Left ventricle myocardium superior (tissue), 1 donor: ENCODE data around the gene TNRC18. TPM values are rescaled to one million over a fixed set of nuclear protein-coding genes. Genes with fewer than 3 reads are reported as not detected.
"Not testable (repeated sequence)": the region's sequence is repeated elsewhere in the genome, so short reads cannot be mapped to it uniquely, and the experiment has no call there.

Source experiments
- ATAC-seq: fragments of 200-7000 bp; cut with Tn5 transposase; one replicate; pipeline ENCODE4 v1.9.1; 2020; ENCODE audit warnings: mild to moderate bottlenecking, moderate library complexity
- DNase-seq: peaks from one replicate; pipeline ENCODE4 v3.0.0-alpha.2; 2020
- intact Hi-C: fragments of 100-400 bp; cut with micrococcal nuclease; formaldehyde crosslinking; loops from one replicate; pipeline ENCODE4 v1.11.0; 2022
- total RNA-seq: library from RNA; stranded (reverse); fragmentation: NEBNext Ultra II Directional; extraction: Animal tissue kit (Norgen Biotek cat#: 25700); gene quantifications from one replicate; pipeline ENCODE4 v1.2.1, GENCODE V29; 2021
- donor health status: DM: no; HTN: yes; CAD: no; lungs with severe emphysema.

Gene TNRC18
- total RNA-seq, 1 donor from 2014 or later: 29.5 TPM

- ATAC-seq (no peak), DNase-seq (no peak)
- intact Hi-C loops: no loop called here
Measured at GRCh38 chr7:5339955-5340354, 83.7 kb downstream of the TNRC18 start.

GRCh38 chr7:5337047-5337446, 86.6 kb downstream of the TNRC18 start:
- no peak for DNase-seq
- no peak for ATAC-seq
- intact Hi-C loops: no loop called here

- DNase-seq: no peak
- intact Hi-C loops: no loop called here
- ATAC-seq: peak; percentile 35
Measured at GRCh38 chr7:5334671-5335070, 89.0 kb downstream of the TNRC18 start.

GRCh38 chr7:5333121-5334045, 90.3 kb downstream of the TNRC18 start:
- ATAC-seq: no peak
- intact Hi-C loops: no loop called here

GRCh38 chr7:5332579-5332978, 91.1 kb downstream of the TNRC18 start:
- ATAC-seq (no peak), DNase-seq (no peak)
- intact Hi-C loops: no loop called here

More at GRCh38 chr7:5333121-5334045, 90.3 kb downstream of the TNRC18 start:
- no peak for DNase-seq

GRCh38 chr7:5330288-5330687, 93.3 kb downstream of the TNRC18 start:
- intact Hi-C loops: no loop called here
- no peak for DNase-seq
- no peak for ATAC-seq

DNA sequence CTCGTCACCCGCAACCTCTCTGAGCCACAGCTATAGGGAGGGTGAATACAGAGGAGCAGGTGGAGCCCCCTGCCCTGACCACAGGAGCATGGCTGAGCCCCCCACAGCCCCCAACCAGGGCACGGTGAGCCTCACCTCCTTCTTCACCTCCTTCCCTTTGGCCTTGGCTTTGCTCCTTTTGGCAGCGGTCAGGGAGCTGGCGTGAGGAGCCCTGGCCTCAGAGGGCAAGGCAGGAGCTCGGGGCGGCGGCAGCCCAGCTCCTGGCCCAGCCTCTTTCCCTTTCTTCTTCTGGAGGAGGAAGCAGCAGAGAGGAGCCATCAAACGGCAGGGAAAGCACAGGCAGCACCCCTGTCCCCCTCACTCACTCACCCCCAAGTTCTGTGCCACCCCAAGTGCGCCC, 98.7 kb downstream of the TNRC18 start:
- no peak for ATAC-seq
- intact Hi-C loops: no loop called here

DNA sequence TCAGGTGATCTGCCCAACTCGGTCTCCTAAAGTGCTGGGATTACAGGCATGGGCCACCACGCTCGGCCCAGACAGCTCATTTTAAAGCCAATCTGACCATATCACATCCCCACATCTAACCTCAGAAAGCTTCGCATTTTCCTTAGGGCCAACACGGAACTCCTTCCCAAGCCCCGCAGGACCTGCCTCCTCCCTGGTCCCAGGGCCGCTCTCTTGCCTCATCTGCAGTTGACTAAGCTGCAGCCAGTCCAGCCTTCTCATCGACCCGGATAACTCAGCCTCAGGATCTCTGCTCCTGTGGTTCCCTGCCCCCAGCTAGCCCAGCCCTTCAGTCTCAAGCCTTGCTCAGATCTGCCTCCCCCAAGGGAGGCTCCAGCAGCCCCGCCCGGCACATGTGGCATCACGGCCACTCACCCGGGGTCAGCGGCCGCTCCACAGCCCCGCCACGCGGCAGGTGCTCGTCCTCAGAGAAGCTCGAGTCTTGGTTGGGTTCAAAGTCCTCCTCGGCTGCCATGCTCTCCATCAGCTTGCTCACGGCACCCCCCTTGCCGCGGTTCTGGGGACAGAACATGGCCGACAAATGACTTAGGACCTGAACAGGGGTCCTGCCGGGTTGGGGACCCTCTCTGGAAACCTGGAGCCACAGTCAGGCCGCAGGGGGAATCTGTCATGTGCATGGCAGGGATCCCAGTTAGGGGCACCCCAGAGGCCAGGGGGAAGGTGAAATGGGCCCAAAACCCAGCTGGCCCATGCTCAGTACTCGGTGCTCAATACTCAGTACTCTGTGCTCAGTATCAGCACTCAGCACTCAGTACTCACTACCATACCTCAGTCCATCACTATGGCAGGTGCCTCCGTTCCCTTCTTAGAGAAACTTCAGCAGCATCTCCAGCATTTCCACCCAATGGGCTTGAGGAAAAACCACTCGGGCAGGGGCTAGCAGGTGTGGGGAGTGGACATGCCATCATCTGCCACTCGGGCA, 99.5 kb downstream of the TNRC18 start:
- intact Hi-C loops, ATAC-seq, DNase-seq: not testable (repeated sequence)

More for the DNA sequence above, 98.7 kb downstream of the TNRC18 start:
- DNase-seq: no peak

DNA sequence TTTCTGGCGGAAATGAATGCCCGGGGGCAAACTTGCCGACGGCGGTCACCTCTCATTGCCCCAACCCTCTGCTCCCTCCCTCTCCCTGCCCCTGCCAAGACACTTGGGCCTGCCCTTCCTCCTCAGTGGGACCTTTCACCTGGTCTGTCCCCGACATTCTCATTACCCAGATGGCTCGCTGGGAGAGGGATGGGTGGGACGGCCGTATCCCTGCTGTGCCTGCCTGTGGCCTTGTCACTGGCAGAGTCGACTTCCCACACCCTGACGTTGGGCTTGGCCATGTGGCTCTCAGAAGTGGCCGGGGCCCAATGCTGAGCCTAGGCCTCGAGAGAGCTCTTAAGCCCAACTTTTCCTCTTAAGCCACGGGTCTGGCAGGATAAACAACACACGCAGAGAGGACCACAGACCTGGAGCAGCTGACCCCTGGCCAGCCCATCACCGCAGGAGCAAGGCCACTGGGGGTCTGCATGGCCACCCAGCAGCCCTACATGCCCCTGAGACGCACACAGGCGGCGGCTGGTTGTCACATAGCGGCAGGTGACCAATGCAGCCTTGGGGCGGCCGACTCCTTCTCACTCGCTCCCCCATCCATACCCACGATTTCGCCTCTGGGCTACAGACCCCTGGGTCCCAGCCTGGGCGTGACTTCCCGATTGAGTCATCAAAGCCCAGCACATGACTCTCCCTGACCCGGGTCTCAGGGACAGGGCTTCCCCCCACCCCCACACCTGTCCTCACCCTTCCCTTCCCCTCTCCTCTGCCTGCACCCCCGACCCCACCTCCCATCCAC, 100.8 kb downstream of the TNRC18 start:
- no peak for DNase-seq
- intact Hi-C loops: no loop called here
- no peak for ATAC-seq

GRCh38 chr7:5320802-5321396, 102.7 kb downstream of the TNRC18 start:
- intact Hi-C loops: no loop called here

DNA sequence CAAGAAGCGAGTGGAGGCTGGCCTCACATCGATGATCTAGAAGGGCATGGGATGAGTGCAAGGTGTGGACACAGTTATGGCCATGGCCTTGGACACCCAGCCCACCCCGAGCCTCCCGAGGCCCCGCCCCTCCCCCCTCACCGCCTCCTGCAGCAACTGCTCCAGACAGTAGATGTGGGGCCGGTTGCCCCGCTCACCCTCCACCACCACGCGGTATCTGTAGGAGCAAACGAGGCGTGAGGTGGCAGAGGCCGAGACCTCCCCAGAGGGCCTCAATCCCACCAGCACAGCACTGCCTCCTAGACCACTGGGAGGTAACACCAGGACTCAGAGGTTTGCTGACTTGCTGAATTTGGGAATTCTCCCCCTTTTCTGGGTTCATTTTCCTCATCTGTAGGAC, 103.2 kb downstream of the TNRC18 start:
- intact Hi-C loops: no loop called here
- ATAC-seq: no peak
- DNase-seq: no peak

More at GRCh38 chr7:5320802-5321396, 102.7 kb downstream of the TNRC18 start:
- DNase-seq (no peak), ATAC-seq (no peak)

GRCh38 chr7:5318613-5319012, 105.0 kb downstream of the TNRC18 start:
- DNase-seq, intact Hi-C loops, ATAC-seq: not testable (repeated sequence)

GRCh38 chr7:5315761-5316160, 107.9 kb downstream of the TNRC18 start:
- ATAC-seq (no peak), DNase-seq (no peak)
- intact Hi-C loops: no loop called here

DNA sequence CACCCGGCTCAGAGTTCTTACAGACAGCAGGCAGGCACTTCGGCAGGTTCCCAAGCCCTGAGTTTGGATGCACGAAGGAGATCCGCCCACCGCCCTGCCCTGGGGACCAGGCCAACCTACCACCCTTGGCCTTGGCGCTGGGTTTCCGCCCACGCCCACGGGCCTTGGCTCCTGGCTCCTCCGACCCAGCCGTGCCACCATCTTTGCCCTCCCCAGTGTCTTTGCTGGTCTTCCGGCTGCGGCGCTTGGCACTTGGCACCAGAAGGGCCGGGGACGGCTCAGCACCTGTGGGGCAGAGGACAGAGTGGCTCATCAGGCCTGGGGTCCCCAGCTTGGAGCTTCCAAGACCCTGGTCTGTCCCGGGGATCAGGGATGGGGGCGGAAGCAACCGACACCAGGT, 108.8 kb downstream of the TNRC18 start:
- ATAC-seq (no peak), DNase-seq (no peak)
- intact Hi-C loops: no loop called here

- intact Hi-C loops, DNase-seq, ATAC-seq: not testable (repeated sequence)
Measured at GRCh38 chr7:5313076-5313885, 110.4 kb downstream of the TNRC18 start.

DNA sequence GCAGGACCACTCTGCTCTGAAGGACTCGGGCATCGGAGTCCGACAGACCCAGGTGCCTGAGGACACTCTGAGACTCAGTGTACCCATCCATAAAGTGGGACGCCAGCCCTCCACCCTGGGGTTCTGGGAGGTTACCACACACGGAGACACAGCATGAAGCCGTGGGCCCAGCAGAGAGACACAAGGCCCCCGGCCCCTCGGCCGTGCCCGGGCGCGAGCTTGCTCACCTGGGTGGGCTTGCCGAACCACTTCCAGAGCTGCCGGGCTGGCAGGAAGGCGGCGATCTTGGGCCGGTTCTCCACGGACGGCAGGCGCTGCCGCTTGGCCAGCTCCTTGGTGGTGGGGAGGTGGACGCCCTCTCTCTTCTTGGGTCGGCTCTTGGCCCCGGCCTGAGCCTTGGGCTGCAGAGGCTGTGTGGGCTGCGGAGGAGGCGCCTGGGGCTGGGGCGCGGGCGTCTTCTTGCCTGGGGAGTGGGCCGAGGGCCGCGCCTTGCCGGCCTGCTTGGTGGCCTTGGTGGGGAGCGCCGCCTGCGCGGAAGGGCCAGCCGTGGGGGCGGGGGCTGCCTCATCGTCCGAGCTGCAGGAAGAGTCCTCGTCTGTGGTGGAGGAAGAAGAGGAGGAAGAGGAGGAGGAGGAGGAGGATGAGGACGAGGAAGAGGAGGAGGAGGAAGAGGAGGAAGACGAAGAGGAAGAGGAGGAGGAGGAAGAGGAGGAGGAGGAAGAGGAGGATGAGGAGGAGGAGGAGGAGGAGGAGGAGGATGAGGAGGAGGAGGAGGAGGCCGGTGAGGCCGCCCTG, 111.2 kb downstream of the TNRC18 start:
- intact Hi-C loops, ATAC-seq, DNase-seq: not testable (repeated sequence)

- DNase-seq (no peak), ATAC-seq (no peak)
- intact Hi-C loops: no loop called here
Measured at GRCh38 chr7:5310822-5311405, 112.7 kb downstream of the TNRC18 start.
